SK-N-SH (cell line): ENCODE data around the gene OR7D2. TPM values are rescaled to one million over a fixed set of nuclear protein-coding genes. Genes with fewer than 3 reads are reported as not detected.

ENCODE experiments used
- CTCF ChIA-PET: fragments of 300-600, 350-600 bp; formaldehyde crosslinking; extraction: SDS; loops from one replicate; lab custom pipeline; 2021; lab: Yijun Ruan, JAX
- POLR2A ChIA-PET: fragments of 350-600 bp; sonication (Branson Sonifier 250); formaldehyde crosslinking; extraction: SDS; loops from one replicate; lab custom pipeline; 2020; ENCODE audit warnings: antibody characterized with exemption, inconsistent platforms; lab: Yijun Ruan, JAX
- DNase-seq: peaks from one replicate; pipeline ENCODE4 v3.0.0; 2012
- H2AFZ ChIP-seq: fragments of 200-600 bp; sonication (generic); 2 replicates; pipeline ENCODE4 v1.8.1; 2016; ENCODE audit warnings: antibody characterized with exemption, mild to moderate bottlenecking, low read depth
- H3F3A ChIP-seq: fragments of 200-600 bp; sonication (generic); replicated peaks from 2 replicates; pipeline ENCODE3; 2016; ENCODE audit warnings: antibody characterized with exemption, mild to moderate bottlenecking; ENCODE audit not compliant: insufficient read depth
- H3K27ac ChIP-seq, 2 experiments: fragments of 200-500 bp in 1 of 2; fragments of 200-600 bp in 1 of 2; sonication (Bioruptor generic) in 1 of 2; sonication (generic), shearing (Covaris generic) in 1 of 2; 2 replicates each; pipeline versions ENCODE4 v1.5.1 to v1.6.1; 2014 to 2016; ENCODE audit warnings: low read depth in 2 of 2, inconsistent platforms in 1 of 2, low read length in 1 of 2, mild to moderate bottlenecking in 1 of 2, mixed read lengths in 1 of 2
- H3K27me3 ChIP-seq: fragments of 200-600 bp; sonication (generic), shearing (Covaris generic); 2 replicates; pipeline ENCODE4 v1.6.1; 2016; ENCODE audit warnings: mixed run types; ENCODE audit not compliant: insufficient read depth
- H3K36me3 ChIP-seq, 2 experiments: fragments of 200-500 bp in 1 of 2; fragments of 200-600 bp in 1 of 2; sonication (Bioruptor generic) in 1 of 2; sonication (generic) in 1 of 2; replicated peaks in 1 of 2; 2 replicates each; pipeline versions ENCODE3 to v1.5.1; 2014 to 2016; ENCODE audit warnings: low read length in 1 of 2, mild to moderate bottlenecking in 1 of 2; ENCODE audit not compliant: insufficient read depth in 2 of 2, control insufficient read depth in 1 of 2
- H3K4me1 ChIP-seq, 2 experiments: fragments of 200-500 bp in 1 of 2; fragments of 200-600 bp in 1 of 2; sonication (Bioruptor generic) in 1 of 2; sonication (generic), shearing (Covaris generic) in 1 of 2; 2 replicates each; pipeline versions ENCODE4 v1.5.1 to v1.6.1; 2014 to 2016; ENCODE audit warnings: low read depth in 1 of 2, low read length in 1 of 2, mixed run types in 1 of 2; ENCODE audit not compliant: insufficient read depth in 2 of 2, control insufficient read depth in 1 of 2
- H3K4me2 ChIP-seq: fragments of 200-600 bp; sonication (generic), shearing (Covaris generic); 2 replicates; pipeline ENCODE4 v1.6.1; 2017; ENCODE audit warnings: mixed run types
- H3K4me3 ChIP-seq, 2 experiments: fragments of 200-500 bp in 1 of 2; fragments of 200-600 bp in 1 of 2; sonication (Bioruptor generic) in 1 of 2; sonication (generic), shearing (Covaris generic) in 1 of 2; 2 replicates each; pipeline versions ENCODE4 v1.5.1 to v1.8.1; 2014 to 2016; ENCODE audit warnings: low read depth in 2 of 2, inconsistent platforms in 1 of 2, low read length in 1 of 2, mild to moderate bottlenecking in 1 of 2, mixed read lengths in 1 of 2, moderate library complexity in 1 of 2
- H3K79me2 ChIP-seq: fragments of 200-600 bp; sonication (generic); 2 replicates; pipeline ENCODE4 v1.8.1; 2017; ENCODE audit warnings: mild to moderate bottlenecking; ENCODE audit not compliant: insufficient read depth
- H3K9ac ChIP-seq: fragments of 200-600 bp; sonication (generic); 2 replicates; pipeline ENCODE4 v1.6.1; 2017; ENCODE audit warnings: mixed run types
- H3K9me2 ChIP-seq: fragments of 200-600 bp; sonication (generic); 2 replicates; pipeline ENCODE4 v1.6.1; 2017; ENCODE audit warnings: mixed run types
- H3K9me3 ChIP-seq: fragments of 200-600 bp; sonication (generic); 2 replicates; pipeline ENCODE4 v1.6.1; 2017; ENCODE audit warnings: mixed run types, mild to moderate bottlenecking, moderate library complexity
- H4K20me1 ChIP-seq: fragments of 200-600 bp; sonication (generic); 2 replicates; pipeline ENCODE4 v1.6.1; 2017; ENCODE audit warnings: mild to moderate bottlenecking, mixed run types; ENCODE audit not compliant: insufficient read depth
- ELF1 ChIP-seq: IDR thresholded peaks from 2 replicates; pipeline ENCODE4 v1.4.0; 2012
- EP300 ChIP-seq, 2 experiments: IDR thresholded peaks; 2 replicates each; pipeline versions ENCODE4 v1.4.0 to v1.6.1; 2012; ENCODE audit warnings: borderline replicate concordance in 1 of 2, low read depth in 1 of 2, low read length in 1 of 2
- EZH2phosphoT487 ChIP-seq: fragments of 200-600 bp; sonication (generic); IDR thresholded peaks from 2 replicates; pipeline ENCODE4 v1.6.1; 2017; ENCODE audit warnings: low read depth, mixed run types, mild to moderate bottlenecking, antibody characterized with exemption, moderate library complexity, borderline replicate concordance
- FOXJ3 ChIP-seq: sonication (generic); formaldehyde crosslinking; IDR thresholded peaks from 2 replicates; pipeline ENCODE4 v1.5.1; 2020; ENCODE audit warnings: mild to moderate bottlenecking, missing genetic modification reagents
- GATA2 ChIP-seq: sonication (generic); formaldehyde crosslinking; IDR thresholded peaks from 2 replicates; pipeline ENCODE4 v1.5.0; 2020; ENCODE audit warnings: mild to moderate bottlenecking, missing genetic modification reagents
- POLR2AphosphoS5 ChIP-seq: IDR thresholded peaks from 2 replicates; pipeline ENCODE4 v1.6.1; 2012; ENCODE audit warnings: low read depth, low read length
- RCOR1 ChIP-seq: fragments of 150-350 bp; IDR thresholded peaks from 2 replicates; pipeline ENCODE4 v1.6.1; 2017; ENCODE audit warnings: antibody characterized with exemption, low read length
- RFX5 ChIP-seq: IDR thresholded peaks from 2 replicates; pipeline ENCODE4 v1.6.1; 2012; ENCODE audit warnings: mild to moderate bottlenecking, improper control_type of control experiment, low read length
- RXRA ChIP-seq: IDR thresholded peaks from 2 replicates; pipeline ENCODE4 v1.4.0; 2012; ENCODE audit warnings: low read depth, mild to moderate bottlenecking, borderline replicate concordance
- WGBS: methylation state at CpG from one replicate; pipeline ENCODE4 v1.1.6; 2017; ENCODE audit warnings: low lambda C conversion rate; 5-methylcytosine and 5-hydroxymethylcytosine counted together
- polyA plus RNA-seq, 3 experiments: library from polyadenylated mRNA; depleted of rRNA; stranded (reverse); fragments of >200 nt; gene quantifications; 2 replicates each; pipeline ENCODE4 v1.2.3, GENCODE V29; 2012
- TF ChIP-seq, protein P1 (sequence below): IDR thresholded peaks from 2 replicates; pipeline ENCODE4 v1.6.1; 2012; ENCODE audit warnings: mild to moderate bottlenecking, low read depth, low read length, moderate library complexity
- TF ChIP-seq, protein P2 (sequence below): IDR thresholded peaks from 2 replicates; pipeline ENCODE4 v1.4.0; 2012; ENCODE audit warnings: low read depth, borderline replicate concordance
- TF ChIP-seq, protein P3 (sequence below): IDR thresholded peaks from 2 replicates; pipeline ENCODE4 v1.4.0; 2012; ENCODE audit warnings: low read depth, borderline replicate concordance
- TF ChIP-seq, protein P4 (sequence below): fragments of 150-350 bp; IDR thresholded peaks from 2 replicates; pipeline ENCODE4 v1.6.1; 2017; ENCODE audit warnings: antibody characterized with exemption, low read length, low read depth, borderline replicate concordance

OR7D2 gene
- polyA plus RNA-seq, 1 of the 3 experiments (the other 2 are of a cell fraction) = not detected

DNA sequence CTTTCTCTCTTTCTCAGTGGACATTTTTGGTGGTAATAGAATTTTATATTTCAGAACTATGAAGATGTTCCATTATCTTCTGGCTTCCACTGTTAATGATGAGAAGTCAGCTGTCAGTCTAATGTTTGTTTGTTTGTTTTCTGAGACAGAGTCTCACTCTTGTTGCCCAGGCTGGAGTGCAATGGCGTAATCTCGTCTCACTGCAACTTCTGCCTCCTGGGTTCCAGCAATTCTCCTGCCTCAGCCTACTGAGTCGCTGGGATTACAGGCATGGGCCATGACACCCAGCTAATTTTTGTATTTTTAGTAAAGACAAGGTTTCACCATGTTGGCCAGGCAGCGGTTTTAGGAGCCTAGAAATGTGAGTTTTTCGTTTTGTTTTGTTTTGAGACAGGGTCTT lies 33.9 kb upstream of the OR7D2 start (continued):
- TF ChIP-seq, protein P1, sequence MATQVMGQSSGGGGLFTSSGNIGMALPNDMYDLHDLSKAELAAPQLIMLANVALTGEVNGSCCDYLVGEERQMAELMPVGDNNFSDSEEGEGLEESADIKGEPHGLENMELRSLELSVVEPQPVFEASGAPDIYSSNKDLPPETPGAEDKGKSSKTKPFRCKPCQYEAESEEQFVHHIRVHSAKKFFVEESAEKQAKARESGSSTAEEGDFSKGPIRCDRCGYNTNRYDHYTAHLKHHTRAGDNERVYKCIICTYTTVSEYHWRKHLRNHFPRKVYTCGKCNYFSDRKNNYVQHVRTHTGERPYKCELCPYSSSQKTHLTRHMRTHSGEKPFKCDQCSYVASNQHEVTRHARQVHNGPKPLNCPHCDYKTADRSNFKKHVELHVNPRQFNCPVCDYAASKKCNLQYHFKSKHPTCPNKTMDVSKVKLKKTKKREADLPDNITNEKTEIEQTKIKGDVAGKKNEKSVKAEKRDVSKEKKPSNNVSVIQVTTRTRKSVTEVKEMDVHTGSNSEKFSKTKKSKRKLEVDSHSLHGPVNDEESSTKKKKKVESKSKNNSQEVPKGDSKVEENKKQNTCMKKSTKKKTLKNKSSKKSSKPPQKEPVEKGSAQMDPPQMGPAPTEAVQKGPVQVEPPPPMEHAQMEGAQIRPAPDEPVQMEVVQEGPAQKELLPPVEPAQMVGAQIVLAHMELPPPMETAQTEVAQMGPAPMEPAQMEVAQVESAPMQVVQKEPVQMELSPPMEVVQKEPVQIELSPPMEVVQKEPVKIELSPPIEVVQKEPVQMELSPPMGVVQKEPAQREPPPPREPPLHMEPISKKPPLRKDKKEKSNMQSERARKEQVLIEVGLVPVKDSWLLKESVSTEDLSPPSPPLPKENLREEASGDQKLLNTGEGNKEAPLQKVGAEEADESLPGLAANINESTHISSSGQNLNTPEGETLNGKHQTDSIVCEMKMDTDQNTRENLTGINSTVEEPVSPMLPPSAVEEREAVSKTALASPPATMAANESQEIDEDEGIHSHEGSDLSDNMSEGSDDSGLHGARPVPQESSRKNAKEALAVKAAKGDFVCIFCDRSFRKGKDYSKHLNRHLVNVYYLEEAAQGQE = no peak
- TF ChIP-seq ELF1 = no peak
- TF ChIP-seq EP300 (IDR thresholded peaks at IDR 0.05; ENCODE audit: borderline replicate concordance in 1 of 2, low read depth in 1 of 2, low read length in 1 of 2) = no peak
- no peak for TF ChIP-seq RXRA

DNA sequence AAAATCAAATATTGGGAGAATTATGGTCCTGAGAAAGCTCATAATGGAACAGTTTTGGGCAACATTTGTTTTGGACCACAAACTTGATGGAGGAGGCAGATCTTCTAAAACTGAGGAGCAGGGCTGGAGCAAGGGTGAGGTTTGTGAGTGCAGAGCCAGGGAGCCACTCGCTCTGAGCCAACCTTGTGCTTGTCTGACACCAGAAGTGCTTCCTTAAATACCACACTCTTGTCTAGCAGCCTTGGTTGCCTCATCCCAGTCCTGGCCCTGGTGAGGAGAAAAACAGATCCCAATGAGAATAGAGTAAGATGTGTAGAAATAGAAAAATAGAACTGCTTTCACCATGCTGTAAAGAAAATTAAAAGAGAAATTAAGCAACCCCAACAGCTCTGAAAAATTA lies 31.9 kb upstream of the OR7D2 start:
- no CpG with 5 or more reads among the region's 1 CpG for WGBS
- peaks cover 19% of the 10 kb centered on the region for H3F3A ChIP-seq
- peaks cover 33% of the 10 kb centered on the region for H3K9me3 ChIP-seq
- H3K27ac ChIP-seq = no peak overlapping the region
- CTCF ChIA-PET = interaction anchor here (0.7 kb wide), 1 partner anchor 11 kb away, joined by 3 read pairs; no protein-coding TSS in a partner anchor
- no peak overlapping the region for H3K9ac ChIP-seq
- H3K79me2 ChIP-seq = peaks cover 100% of the 10 kb centered on the region
- H3K4me3 ChIP-seq = no peak overlapping the region
- H3K27me3 ChIP-seq = no peaks in the 10 kb centered on the region
- peaks cover 20% of the 10 kb centered on the region; the same call in 1 of the 2 replicates for H4K20me1 ChIP-seq
- no peak for DNase-seq
- H3K4me2 ChIP-seq = no peak overlapping the region
- TF ChIP-seq RFX5 (no peak), EZH2phosphoT487 (no peak), FOXJ3 (CRISPR knock-in tag) (no peak), RCOR1 (no peak), POLR2AphosphoS5 (no peak), GATA2 (no peak)
- TF ChIP-seq, protein P2, sequence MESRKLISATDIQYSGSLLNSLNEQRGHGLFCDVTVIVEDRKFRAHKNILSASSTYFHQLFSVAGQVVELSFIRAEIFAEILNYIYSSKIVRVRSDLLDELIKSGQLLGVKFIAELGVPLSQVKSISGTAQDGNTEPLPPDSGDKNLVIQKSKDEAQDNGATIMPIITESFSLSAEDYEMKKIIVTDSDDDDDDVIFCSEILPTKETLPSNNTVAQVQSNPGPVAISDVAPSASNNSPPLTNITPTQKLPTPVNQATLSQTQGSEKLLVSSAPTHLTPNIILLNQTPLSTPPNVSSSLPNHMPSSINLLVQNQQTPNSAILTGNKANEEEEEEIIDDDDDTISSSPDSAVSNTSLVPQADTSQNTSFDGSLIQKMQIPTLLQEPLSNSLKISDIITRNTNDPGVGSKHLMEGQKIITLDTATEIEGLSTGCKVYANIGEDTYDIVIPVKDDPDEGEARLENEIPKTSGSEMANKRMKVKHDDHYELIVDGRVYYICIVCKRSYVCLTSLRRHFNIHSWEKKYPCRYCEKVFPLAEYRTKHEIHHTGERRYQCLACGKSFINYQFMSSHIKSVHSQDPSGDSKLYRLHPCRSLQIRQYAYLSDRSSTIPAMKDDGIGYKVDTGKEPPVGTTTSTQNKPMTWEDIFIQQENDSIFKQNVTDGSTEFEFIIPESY = no peak
- TF ChIP-seq, protein P3, sequence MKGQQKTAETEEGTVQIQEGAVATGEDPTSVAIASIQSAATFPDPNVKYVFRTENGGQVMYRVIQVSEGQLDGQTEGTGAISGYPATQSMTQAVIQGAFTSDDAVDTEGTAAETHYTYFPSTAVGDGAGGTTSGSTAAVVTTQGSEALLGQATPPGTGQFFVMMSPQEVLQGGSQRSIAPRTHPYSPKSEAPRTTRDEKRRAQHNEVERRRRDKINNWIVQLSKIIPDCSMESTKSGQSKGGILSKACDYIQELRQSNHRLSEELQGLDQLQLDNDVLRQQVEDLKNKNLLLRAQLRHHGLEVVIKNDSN = no peak
- TF ChIP-seq, protein P4, sequence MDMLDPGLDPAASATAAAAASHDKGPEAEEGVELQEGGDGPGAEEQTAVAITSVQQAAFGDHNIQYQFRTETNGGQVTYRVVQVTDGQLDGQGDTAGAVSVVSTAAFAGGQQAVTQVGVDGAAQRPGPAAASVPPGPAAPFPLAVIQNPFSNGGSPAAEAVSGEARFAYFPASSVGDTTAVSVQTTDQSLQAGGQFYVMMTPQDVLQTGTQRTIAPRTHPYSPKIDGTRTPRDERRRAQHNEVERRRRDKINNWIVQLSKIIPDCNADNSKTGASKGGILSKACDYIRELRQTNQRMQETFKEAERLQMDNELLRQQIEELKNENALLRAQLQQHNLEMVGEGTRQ = no peak
- H2AFZ ChIP-seq = no peak overlapping the region
- no peaks in the 10 kb centered on the region for H3K4me1 ChIP-seq
- POLR2A ChIA-PET = no interaction called here
- peaks cover 0 to 67% of the 10 kb centered on the region in 2 experiments for H3K36me3 ChIP-seq
- no peaks in the 10 kb centered on the region for H3K9me2 ChIP-seq
